Neural cell (in vitro differentiated cells): Measurements from ENCODE around the gene ITGA1.

ENCODE experiments used
- CTCF ChIP-seq: fragments of 450-650 bp; IDR thresholded peaks from 2 replicates; pipeline ENCODE4 v1.5.1; 2014; ENCODE audit warnings: antibody characterized with exemption, mild to moderate bottlenecking, moderate library complexity; ENCODE audit not compliant: poor library complexity, severe bottlenecking
- EP300 ChIP-seq: fragments of 450-650 bp; conservative IDR thresholded peaks from 2 replicates; pipeline ENCODE4 v1.6.1; 2014; ENCODE audit warnings: antibody characterized with exemption, mild to moderate bottlenecking, moderate library complexity; ENCODE audit not compliant: poor library complexity, severe bottlenecking
- EZH2 ChIP-seq: fragments of 200-600, 300-800 bp; shearing (Covaris generic), sonication (generic); IDR thresholded peaks from 2 replicates; pipeline ENCODE4 v1.6.1; 2014; ENCODE audit warnings: antibody characterized with exemption, low read length, borderline replicate concordance, mild to moderate bottlenecking; ENCODE audit not compliant: insufficient read depth, poor library complexity, severe bottlenecking
- POLR2AphosphoS5 ChIP-seq: IDR thresholded peaks from 2 replicates; pipeline ENCODE4 v1.6.1; 2012
- RAD21 ChIP-seq: fragments of 450-650 bp; conservative IDR thresholded peaks from 2 replicates; pipeline ENCODE4 v1.6.1; 2014; ENCODE audit warnings: antibody characterized with exemption, mild to moderate bottlenecking, moderate library complexity
- REST ChIP-seq: IDR thresholded peaks from 2 replicates; pipeline ENCODE4 v1.6.1; 2012; ENCODE audit warnings: borderline replicate concordance

- TF ChIP-seq CTCF (no peak), EP300 (no peak), POLR2AphosphoS5 (no peak), EZH2 (no peak), REST (no peak), RAD21 (no peak)
Measured at GRCh38 chr5:52767766-52768480, 19.8 kb upstream of the ITGA1 start.
